ENCODE measurements around the gene MGMT.

Gene MGMT

GRCh38 chr10:129709627-129710509, 242.8 kb downstream of the MGMT start:
- DNase-seq (ENCODE audit: low read depth) = no peak
- no peak overlapping the region for H3K4me3 ChIP-seq (ENCODE audit: low read depth, low read length)

- DNase-seq (ENCODE audit: low read depth) = no peak
- no peak overlapping the region for H3K4me3 ChIP-seq (ENCODE audit: low read depth, low read length)
Measured at GRCh38 chr10:129710510-129710847, 243.4 kb downstream of the MGMT start.

GRCh38 chr10:129711291-129711690, 244.2 kb downstream of the MGMT start:
- no peak overlapping the region for H3K4me3 ChIP-seq (ENCODE audit: low read depth, low read length)
- no peak for DNase-seq (ENCODE audit: low read depth)

- no peak overlapping the region for H3K4me3 ChIP-seq (ENCODE audit: low read depth, low read length)
- no peak for DNase-seq (ENCODE audit: low read depth)
Measured at GRCh38 chr10:129712000-129712399, 245.0 kb downstream of the MGMT start.

GRCh38 chr10:129713659-129714265, 246.7 kb downstream of the MGMT start:
- DNase-seq (ENCODE audit: low read depth) = no peak
- no peak overlapping the region for H3K4me3 ChIP-seq (ENCODE audit: low read depth, low read length)

- DNase-seq (ENCODE audit: low read depth) = no peak
Measured at GRCh38 chr10:129715805-129716204, 248.8 kb downstream of the MGMT start.

GRCh38 chr10:129716211-129716681, 249.2 kb downstream of the MGMT start:
- no peak overlapping the region for H3K4me3 ChIP-seq (ENCODE audit: low read depth, low read length)
- no peak for DNase-seq (ENCODE audit: low read depth)

More at GRCh38 chr10:129715805-129716204, 248.8 kb downstream of the MGMT start:
- no peak overlapping the region for H3K4me3 ChIP-seq (ENCODE audit: low read depth, low read length)

GRCh38 chr10:129716881-129717280, 249.8 kb downstream of the MGMT start:
- no peak for DNase-seq (ENCODE audit: low read depth)

GRCh38 chr10:129717816-129718547, 250.9 kb downstream of the MGMT start:
- DNase-seq (ENCODE audit: low read depth) = no peak
- no peak overlapping the region for H3K4me3 ChIP-seq (ENCODE audit: low read depth, low read length)

More at GRCh38 chr10:129716881-129717280, 249.8 kb downstream of the MGMT start:
- H3K4me3 ChIP-seq (ENCODE audit: low read depth, low read length) = no peak overlapping the region

GRCh38 chr10:129718548-129719414, 251.7 kb downstream of the MGMT start:
- no peak for DNase-seq (ENCODE audit: low read depth)
- no peak overlapping the region for H3K4me3 ChIP-seq (ENCODE audit: low read depth, low read length)

- H3K4me3 ChIP-seq (ENCODE audit: low read depth, low read length) = no peak overlapping the region
- DNase-seq (ENCODE audit: low read depth) = no peak
Measured at GRCh38 chr10:129719415-129719739, 252.3 kb downstream of the MGMT start.

GRCh38 chr10:129719889-129720590, 253.0 kb downstream of the MGMT start:
- no peak overlapping the region for H3K4me3 ChIP-seq (ENCODE audit: low read depth, low read length)
- no peak for DNase-seq (ENCODE audit: low read depth)

GRCh38 chr10:129725011-129725410, 258.0 kb downstream of the MGMT start:
- no peak for DNase-seq (ENCODE audit: low read depth)
- no peak overlapping the region for H3K4me3 ChIP-seq (ENCODE audit: low read depth, low read length)

GRCh38 chr10:129725482-129725881, 258.4 kb downstream of the MGMT start:
- H3K4me3 ChIP-seq (ENCODE audit: low read depth, low read length) = no peak overlapping the region
- no peak for DNase-seq (ENCODE audit: low read depth)

- H3K4me3 ChIP-seq (ENCODE audit: low read depth, low read length) = no peak overlapping the region
- no peak for DNase-seq (ENCODE audit: low read depth)
Measured at GRCh38 chr10:129725890-129726631, 259.0 kb downstream of the MGMT start.

- no peak for DNase-seq (ENCODE audit: low read depth)
- no peak overlapping the region for H3K4me3 ChIP-seq (ENCODE audit: low read depth, low read length)
Measured at GRCh38 chr10:129727071-129727470, 260.0 kb downstream of the MGMT start.

- no peak overlapping the region for H3K4me3 ChIP-seq (ENCODE audit: low read depth, low read length)
- no peak for DNase-seq (ENCODE audit: low read depth)
Measured at GRCh38 chr10:129727495-129727894, 260.5 kb downstream of the MGMT start.

- H3K4me3 ChIP-seq (ENCODE audit: low read depth, low read length) = no peak overlapping the region
- DNase-seq (ENCODE audit: low read depth) = no peak
Measured at GRCh38 chr10:129728246-129728820, 261.3 kb downstream of the MGMT start.
